ENCODE results near the gene MRPL46. TPM values are rescaled to one million over a fixed set of nuclear protein-coding genes. Genes with fewer than 3 reads are reported as not detected.

Gene MRPL46
- total RNA-seq (100 to 1,000 TPM in 1 of 9 donors, 10 to 100 TPM in 8; 35.6 to 194 (median 46.8) TPM), polyA plus RNA-seq (100 to 1,000 TPM in 1 of 3 donors, 10 to 100 TPM in 2; 31.7 to 103 (median 36.7) TPM)
- long read RNA-seq, donor 1, transcript MRPL46-201 (4 exons, 1,019 nt), result major isoform, 107 of 123 reads
- long read RNA-seq, donor 1, partial matches to known transcripts, result 0 of 123 reads
- long read RNA-seq, donor 1, other reads (novel, unspliced or antisense), result 12 of 123 reads
- long read RNA-seq, donor 2, transcript MRPL46-202 (2 exons, 1,002 nt), result minor isoform, 11 of 96 reads
- long read RNA-seq, donor 2, transcript MRPL46-201 (4 exons, 1,019 nt), result major isoform, 78 of 96 reads
- long read RNA-seq, donor 2, partial matches to known transcripts, result 7 of 96 reads
- long read RNA-seq, donor 2, other reads (novel, unspliced or antisense), result 0 of 96 reads
- long read RNA-seq, donor 3, full-length matches to known transcripts, result 83 of 94 reads
- long read RNA-seq, donor 3, partial matches to known transcripts, result 5 of 94 reads
- long read RNA-seq, donor 3, other reads (novel, unspliced or antisense), result 6 of 94 reads
- long read RNA-seq, donor 4, transcript MRPL46-201 (4 exons, 1,019 nt), result major isoform, 105 of 111 reads
- long read RNA-seq, donor 4, partial matches to known transcripts, result 2 of 111 reads
- long read RNA-seq, donor 4, other reads (novel, unspliced or antisense), result 3 of 111 reads
- long read RNA-seq, donor 5, transcript MRPL46-201 (4 exons, 1,019 nt), result major isoform, 85 of 91 reads
- long read RNA-seq, donor 5, partial matches to known transcripts, result 0 of 91 reads
- long read RNA-seq, donor 5, other reads (novel, unspliced or antisense), result 5 of 91 reads
- long read RNA-seq, donor 6, transcript MRPL46-201 (4 exons, 1,019 nt), result major isoform, 41 of 52 reads
- long read RNA-seq, donor 6, partial matches to known transcripts, result 2 of 52 reads
- long read RNA-seq, donor 6, other reads (novel, unspliced or antisense), result 5 of 52 reads
- long read RNA-seq, donor 7, full-length matches to known transcripts, result 57 of 57 reads
- long read RNA-seq, donor 7, partial matches to known transcripts, result 0 of 57 reads
- long read RNA-seq, donor 7, other reads (novel, unspliced or antisense), result 0 of 57 reads
- long read RNA-seq, donor 8, transcript MRPL46-201 (4 exons, 1,019 nt), result major isoform, 111 of 129 reads
- long read RNA-seq, donor 8, transcript MRPL46-202 (2 exons, 1,002 nt), result minor isoform, 7 of 129 reads
- long read RNA-seq, donor 8, partial matches to known transcripts, result 5 of 129 reads
- long read RNA-seq, donor 8, other reads (novel, unspliced or antisense), result 6 of 129 reads
- long read RNA-seq, donor 9, full-length matches to known transcripts, result 59 of 64 reads
- long read RNA-seq, donor 9, partial matches to known transcripts, result 0 of 64 reads
- long read RNA-seq, donor 9, other reads (novel, unspliced or antisense), result 5 of 64 reads
- long read RNA-seq, donor 10, full-length matches to known transcripts, result 54 of 54 reads
- long read RNA-seq, donor 10, partial matches to known transcripts, result 0 of 54 reads
- long read RNA-seq, donor 10, other reads (novel, unspliced or antisense), result 0 of 54 reads

- peaks cover 37 to 59% of the 10 kb centered on the region in 2 donors for H3K4me1 ChIP-seq (replicated peaks in 1 of 2)
- no peaks in the 10 kb centered on the region for H3K9me3 ChIP-seq (replicated peaks in 1 of 3)
- peak within 1 kb of the TSS; percentile 73 to 89 (median 81) for H3K4me3 ChIP-seq
- intact Hi-C loops (cut with DNase I), result no loop called here
- whole genome bisulfite sequencing, 4 donors, result 0 to 1% (median 0%) methylated on average over 16 to 55 of the region's 55 CpGs
- DNase-seq, result peak; percentile 85 to 93 (median 90)
- peaks cover 0 to 23% of the 10 kb centered on the region in 2 donors for H3K36me3 ChIP-seq (replicated peaks in 1 of 2)
- TF ChIP-seq CTCF (IDR thresholded peaks at IDR 0.05), result no peak
- TF ChIP-seq POLR2A (IDR thresholded peaks at IDR 0.05), result peak; percentile 28 to 82
- H3K27me3 ChIP-seq, result no peaks in the 10 kb centered on the region
- H3K27ac ChIP-seq, result peak within 1 kb of the TSS; percentile 81 to 96 (median 92)
These were observed at the start of gene MRPL46, which contains the start of gene MRPS11 for GRCh38 chr15:88467073-88467934. Gene MRPL46 (minus strand): TSS chr15:88467388. CDS start chr15:88467377, 11 bp downstream. Gene MRPS11 (plus strand): TSS chr15:88467708. CDS start chr15:88467718, 10 bp downstream.

- Histone ChIP-seq H3K4me3 (no peak overlapping the region), H3K9me3 (replicated peaks in 1 of 3) (no peaks in the 10 kb centered on the region), H3K4me1 (replicated peaks in 1 of 2) (peaks cover 0 to 7% of the 10 kb centered on the region in 2 donors), H3K36me3 (replicated peaks in 1 of 2) (peaks cover 0 to 23% of the 10 kb centered on the region in 2 donors), H3K27me3 (no peaks in the 10 kb centered on the region), H3K27ac (peak overlapping the region in 2 of 5 donors; percentile 26 to 62)
- intact Hi-C loops (cut with DNase I), result no loop called here
- WGBS, 4 donors, result 46 to 58% (median 53%) methylated on average over 5 of the region's 5 CpGs
- peak in 6 of 7 donors; percentile 35 to 63 (median 55) for DNase-seq
- TF ChIP-seq CTCF (IDR thresholded peaks at IDR 0.05) (no peak), POLR2A (IDR thresholded peaks at IDR 0.05) (no peak)
These were observed 46.0 kb upstream of the MRPL46 start for GRCh38 chr15:88513195-88513594.

- peaks cover 0 to 25% of the 10 kb centered on the region in 2 donors for H3K36me3 ChIP-seq (replicated peaks in 1 of 2)
- H3K27ac ChIP-seq, result peak overlapping the region in 2 of 5 donors; percentile 26 to 62
- H3K9me3 ChIP-seq (replicated peaks in 1 of 3), result no peaks in the 10 kb centered on the region
- 74 to 91% (median 87%) methylated on average over 5 of the region's 5 CpGs for WGBS, 4 donors
- H3K4me3 ChIP-seq, result no peak overlapping the region
- no peaks in the 10 kb centered on the region for H3K27me3 ChIP-seq
- intact Hi-C loops (cut with DNase I), result no loop called here
- TF ChIP-seq CTCF (IDR thresholded peaks at IDR 0.05), result no peak
- no peak for TF ChIP-seq POLR2A (IDR thresholded peaks at IDR 0.05)
- H3K4me1 ChIP-seq (replicated peaks in 1 of 2), result peaks cover 0 to 7% of the 10 kb centered on the region in 2 donors
- DNase-seq, result no peak
These were observed 45.4 kb upstream of the MRPL46 start for GRCh38 chr15:88512601-88513000.
